IMR-90 (cell line): ENCODE measurements around the gene AIRE. TPM values are rescaled to one million over a fixed set of nuclear protein-coding genes. Genes with fewer than 3 reads are reported as not detected.

ENCODE experiments used
- ATAC-seq: fragments of 200-7000 bp; cut with Tn5 transposase; 2 replicates; pipeline ENCODE4 v1.9.1; 2020; ENCODE audit warnings: low read depth, mild to moderate bottlenecking, moderate library complexity
- BruUV-seq: library from RNA; stranded (reverse); fragments of 400-500 nt; replicated peaks from 2 replicates; lab custom pipeline; 2021; lab: Mats Ljungman, UMichigan
- CTCF ChIA-PET: fragments of 300-600 bp; formaldehyde crosslinking; extraction: SDS; loops from one replicate; lab custom pipeline; 2021; ENCODE audit warnings: antibody characterized with exemption; lab: Yijun Ruan, JAX
- POLR2A ChIA-PET: fragments of 300-600 bp; sonication (Branson Sonifier 250); formaldehyde crosslinking; loops from one replicate; lab custom pipeline; 2022; ENCODE audit warnings: antibody characterized with exemption; ENCODE audit not compliant: unreplicated experiment; lab: Charles Lee
- DNase-seq: peaks from one replicate; pipeline ENCODE4 v3.0.0; 2013
- H2AFZ ChIP-seq: replicated peaks from 2 replicates; pipeline ENCODE3; 2013; ENCODE audit warnings: low read length, mild to moderate bottlenecking; ENCODE audit not compliant: poor library complexity
- H2AK5ac ChIP-seq: 2 replicates; pipeline ENCODE4 v1.6.1; 2013; ENCODE audit warnings: low read depth, low read length, inconsistent platforms
- H2AK9ac ChIP-seq: replicated peaks from 2 replicates; pipeline ENCODE3; 2013; ENCODE audit warnings: mild to moderate bottlenecking, low read depth, low read length, moderate library complexity; ENCODE audit not compliant: poor library complexity
- H2BK120ac ChIP-seq: 2 replicates; pipeline ENCODE4 v1.6.1; 2013; ENCODE audit warnings: low read depth, low read length, inconsistent platforms
- H2BK15ac ChIP-seq: 3 replicates; pipeline ENCODE4 v1.6.1; 2013; ENCODE audit warnings: low read depth, low read length, inconsistent platforms
- H2BK20ac ChIP-seq: 2 replicates; pipeline ENCODE4 v1.6.1; 2013; ENCODE audit warnings: low read depth, mild to moderate bottlenecking, inconsistent platforms, low read length, moderate library complexity
- H2BK5ac ChIP-seq: 2 replicates; pipeline ENCODE4 v1.6.1; 2013; ENCODE audit warnings: mild to moderate bottlenecking, low read depth, low read length, inconsistent platforms; ENCODE audit not compliant: poor library complexity, severe bottlenecking
- H3K14ac ChIP-seq: replicated peaks from 2 replicates; pipeline ENCODE4 v1.6.1; 2013; ENCODE audit warnings: low read depth, low read length, inconsistent platforms
- H3K18ac ChIP-seq: 2 replicates; pipeline ENCODE4 v1.6.1; 2013; ENCODE audit warnings: low read depth, low read length, control low read depth
- H3K23ac ChIP-seq: 2 replicates; pipeline ENCODE4 v1.6.1; 2013; ENCODE audit warnings: low read depth, low read length, inconsistent platforms
- H3K27ac ChIP-seq: 2 replicates; pipeline ENCODE4 v1.5.1; 2013; ENCODE audit warnings: mild to moderate bottlenecking, control low read depth, low read length; ENCODE audit not compliant: insufficient read depth
- H3K27me3 ChIP-seq: 2 replicates; pipeline ENCODE4 v1.6.1; 2013; ENCODE audit warnings: low read length; ENCODE audit not compliant: control insufficient read depth, insufficient read depth
- H3K36me3 ChIP-seq: 2 replicates; pipeline ENCODE4 v1.6.1; 2013; ENCODE audit warnings: low read length, mixed read lengths; ENCODE audit not compliant: control insufficient read depth, insufficient read depth
- H3K4ac ChIP-seq: 2 replicates; pipeline ENCODE4 v1.6.1; 2013; ENCODE audit warnings: low read depth, low read length, inconsistent platforms
- H3K4me1 ChIP-seq: 2 replicates; pipeline ENCODE4 v1.6.1; 2013; ENCODE audit warnings: low read length, mixed read lengths; ENCODE audit not compliant: control insufficient read depth, insufficient read depth
- H3K4me2 ChIP-seq: 2 replicates; pipeline ENCODE4 v1.6.1; 2013; ENCODE audit warnings: low read depth, mild to moderate bottlenecking, control low read depth, low read length, moderate library complexity
- H3K4me3 ChIP-seq: 2 replicates; pipeline ENCODE4 v1.5.1; 2013; ENCODE audit warnings: low read depth, mild to moderate bottlenecking, control low read depth, low read length, moderate library complexity; ENCODE audit not compliant: insufficient read depth
- H3K56ac ChIP-seq: 2 replicates; pipeline ENCODE4 v1.6.1; 2013; ENCODE audit warnings: low read length, inconsistent platforms; ENCODE audit not compliant: insufficient read depth; ENCODE audit errors: extremely low read depth
- H3K79me1 ChIP-seq, 2 experiments: 2 replicates each; pipeline ENCODE4 v1.6.1; 2013; ENCODE audit warnings: low read length in 2 of 2, inconsistent platforms in 1 of 2, low read depth in 1 of 2
- H3K9ac ChIP-seq: 2 replicates; pipeline ENCODE4 v1.6.1; 2013; ENCODE audit warnings: low read depth, low read length, control low read depth
- H3K9me1 ChIP-seq: 2 replicates; pipeline ENCODE4 v1.6.1; 2013; ENCODE audit warnings: low read length, inconsistent platforms; ENCODE audit not compliant: insufficient read depth
- H3K9me3 ChIP-seq: 2 replicates; pipeline ENCODE4 v1.6.1; 2013; ENCODE audit warnings: low read length; ENCODE audit not compliant: control insufficient read depth, insufficient read depth
- H4K20me1 ChIP-seq: 2 replicates; pipeline ENCODE4 v1.6.1; 2013; ENCODE audit warnings: low read length, inconsistent platforms; ENCODE audit not compliant: insufficient read depth
- H4K5ac ChIP-seq: 2 replicates; pipeline ENCODE4 v1.6.1; 2013; ENCODE audit warnings: mild to moderate bottlenecking, low read depth, low read length, control low read depth
- H4K8ac ChIP-seq, 2 experiments: 2 replicates each; pipeline ENCODE4 v1.6.1; 2013; ENCODE audit warnings: low read depth in 2 of 2, low read length in 2 of 2, control low read depth in 1 of 2, inconsistent platforms in 1 of 2
- H4K91ac ChIP-seq: 2 replicates; pipeline ENCODE4 v1.6.1; 2013; ENCODE audit warnings: low read depth, low read length, inconsistent platforms; ENCODE audit not compliant: insufficient read depth
- RAD21 ChIP-seq: IDR thresholded peaks from 2 replicates; pipeline ENCODE4 v1.6.1; 2012; ENCODE audit warnings: low read length, improper control_type of control experiment
- WGBS, 2 experiments: methylation state at CpG; one replicate each; pipeline versions ENCODE4 v1.1.5 to v1.1.7; 2013; ENCODE audit warnings: missing lambda C conversion rate in 2 of 2; ENCODE audit not compliant: insufficient read length in 1 of 2; ENCODE audit errors: extremely low coverage in 2 of 2; 5-methylcytosine and 5-hydroxymethylcytosine counted together
- dilution Hi-C: fragments of 300-500 bp; cut with HindIII; formaldehyde crosslinking; loops from one replicate; pipeline ENCODE4 v1.14.3; 2018; ENCODE audit warnings: low sequenced_read_pairs; ENCODE audit not compliant: unreplicated experiment
- in situ Hi-C: fragments of 300-500 bp; cut with MboI; formaldehyde crosslinking; loops from 3 replicates; pipeline ENCODE4 v1.14.3; 2019; ENCODE audit warnings: low sequenced_read_pairs, inconsistent platforms, mixed read lengths
- intact Hi-C: fragments of 100-400 bp; cut with micrococcal nuclease; formaldehyde crosslinking; loops from 2 replicates; pipeline ENCODE4 v1.10.0; 2022
- polyA plus RNA-seq, 3 experiments: library from polyadenylated mRNA; depleted of rRNA; stranded (reverse); fragments of >200 nt; gene quantifications; 2 replicates each; pipeline ENCODE4 v1.2.3, GENCODE V29; 2012; ENCODE audit warnings: low replicate concordance in 1 of 3
- total RNA-seq: library from RNA; depleted of rRNA; stranded (reverse); fragments of >200 nt; gene quantifications from 2 replicates; pipeline ENCODE4 v1.2.3, GENCODE V29; 2012

AIRE gene
- total and polyA plus RNA-seq, 2 of the 4 experiments (the other 2 are of a cell fraction): 0.05 TPM; not detected in 1

- no peak overlapping the region for H2AK9ac ChIP-seq
- dilution Hi-C loops (no loop called here), in situ Hi-C loops (no loop called here), intact Hi-C loops (no loop called here)
- H4K91ac ChIP-seq: no peak overlapping the region
- CTCF ChIA-PET: no interaction called here
- no peak overlapping the region for H3K56ac ChIP-seq
- no peak overlapping the region for H3K14ac ChIP-seq
- no TSS peak for BruUV-seq
- H3K9me1 ChIP-seq: no peaks in the 10 kb centered on the region
- H3K9ac ChIP-seq: no peak overlapping the region
- no peak overlapping the region for H3K23ac ChIP-seq
- H3K79me1 ChIP-seq: no peaks in the 10 kb centered on the region
- no peak overlapping the region for H2BK15ac ChIP-seq
- ATAC-seq (no peak), DNase-seq (no peak)
- H2BK120ac ChIP-seq: no peak overlapping the region
- TF ChIP-seq RAD21: no peak
- no peak overlapping the region for H3K4me3 ChIP-seq
- H3K27me3 ChIP-seq: peaks cover 23% of the 10 kb centered on the region
- no peaks in the 10 kb centered on the region for H3K36me3 ChIP-seq
- H3K27ac ChIP-seq: no peak overlapping the region
- no peak overlapping the region for H3K4ac ChIP-seq
- peaks cover 4% of the 10 kb centered on the region; the same call in 1 of the 2 replicates for H3K4me1 ChIP-seq
- POLR2A ChIA-PET: no interaction called here
- H3K18ac ChIP-seq: no peak overlapping the region
- no peak overlapping the region for H3K4me2 ChIP-seq
- 75% methylated on average over 6 of the region's 9 CpGs; no CpG with 5 or more reads in 1 of the 2 experiments for WGBS, 2 experiments
- H3K9me3 ChIP-seq: no peaks in the 10 kb centered on the region
- H4K5ac ChIP-seq: no peak overlapping the region
- no peak overlapping the region for H4K8ac ChIP-seq
- no peak overlapping the region for H2BK5ac ChIP-seq
- H2BK20ac ChIP-seq: no peak overlapping the region
- H2AFZ ChIP-seq: peak overlapping the region; percentile 6
- no peaks in the 10 kb centered on the region for H4K20me1 ChIP-seq
- no peak overlapping the region for H2AK5ac ChIP-seq
These were observed 3.9 kb upstream of the AIRE start for GRCh38 chr21:44281801-44282200.
